Measurements from ENCODE around the gene PDCD4. TPM values are rescaled to one million over a fixed set of nuclear protein-coding genes. Genes with fewer than 3 reads are reported as not detected.
A peak's percentile ranks its signal among the peaks of the same experiment; 100 is the strongest.

PDCD4 gene
- total RNA-seq, result 10.3 TPM

DNA sequence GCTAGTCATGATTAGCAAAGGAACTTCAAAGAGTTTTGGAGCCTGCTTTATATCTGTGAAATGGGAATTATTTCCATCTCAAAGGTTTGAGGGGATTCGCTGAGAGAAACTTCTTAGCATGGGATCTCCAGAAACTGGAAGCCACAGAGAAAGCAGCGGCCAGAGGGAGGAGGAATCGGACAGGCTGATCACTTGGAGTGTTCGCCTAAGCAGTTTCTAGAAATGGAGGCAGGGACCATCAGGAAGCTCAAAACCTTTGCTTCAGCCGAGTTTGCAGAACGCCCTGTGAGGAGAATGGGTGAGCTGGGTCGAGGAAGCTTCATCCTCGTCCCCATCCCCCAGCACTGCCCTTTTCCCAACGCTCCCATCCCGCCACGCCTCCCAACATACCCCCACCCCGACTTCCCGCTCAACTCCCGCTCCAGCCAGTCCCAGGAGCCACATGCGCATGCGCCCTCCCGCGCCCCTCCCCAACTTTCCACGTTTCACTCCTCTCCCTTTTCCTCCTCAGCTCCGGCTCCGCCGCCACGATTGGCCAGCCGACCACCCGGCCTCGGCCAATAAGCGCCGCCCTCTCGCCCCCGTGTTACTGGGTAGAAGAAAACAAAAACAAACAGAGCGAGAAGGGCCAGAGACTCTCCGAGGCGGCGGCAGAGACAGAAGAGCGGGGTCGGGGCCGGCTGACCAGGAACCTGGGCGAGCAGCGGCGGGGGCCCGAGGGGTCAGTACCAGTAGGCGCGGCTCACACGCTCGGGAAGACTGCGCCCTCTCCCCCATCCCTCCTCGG is at the start of gene PDCD4:
Gene PDCD4, plus strand, starts transcription at position 631 of the 787 bp plus-strand sequence. CDS start 4,100 bp downstream, outside the sequence.
- peak; percentile 99 to 100 for DNase-seq (ENCODE audit: low spot score in 2 of 2)
- intact Hi-C loops (cut with DNase I), result loop anchor here (2.0 to 5.0 kb wide), 4 partner anchors 47 to 124 kb away; partner anchors contain the start of genes BBIP1 and SHOC2
- Histone ChIP-seq H3K9me3 (no peaks in the 10 kb centered on the region), H3K4me1 (peaks cover 16 to 35% of the 10 kb centered on the region in 2 donors), H3K27me3 (no peaks in the 10 kb centered on the region), H3K4me3 (peak within 1 kb of the TSS; percentile 87 to 88), H3K36me3 (no peaks in the 10 kb centered on the region), H3K27ac (peak within 1 kb of the TSS; percentile 97 to 99)
- TF ChIP-seq, protein P1, sequence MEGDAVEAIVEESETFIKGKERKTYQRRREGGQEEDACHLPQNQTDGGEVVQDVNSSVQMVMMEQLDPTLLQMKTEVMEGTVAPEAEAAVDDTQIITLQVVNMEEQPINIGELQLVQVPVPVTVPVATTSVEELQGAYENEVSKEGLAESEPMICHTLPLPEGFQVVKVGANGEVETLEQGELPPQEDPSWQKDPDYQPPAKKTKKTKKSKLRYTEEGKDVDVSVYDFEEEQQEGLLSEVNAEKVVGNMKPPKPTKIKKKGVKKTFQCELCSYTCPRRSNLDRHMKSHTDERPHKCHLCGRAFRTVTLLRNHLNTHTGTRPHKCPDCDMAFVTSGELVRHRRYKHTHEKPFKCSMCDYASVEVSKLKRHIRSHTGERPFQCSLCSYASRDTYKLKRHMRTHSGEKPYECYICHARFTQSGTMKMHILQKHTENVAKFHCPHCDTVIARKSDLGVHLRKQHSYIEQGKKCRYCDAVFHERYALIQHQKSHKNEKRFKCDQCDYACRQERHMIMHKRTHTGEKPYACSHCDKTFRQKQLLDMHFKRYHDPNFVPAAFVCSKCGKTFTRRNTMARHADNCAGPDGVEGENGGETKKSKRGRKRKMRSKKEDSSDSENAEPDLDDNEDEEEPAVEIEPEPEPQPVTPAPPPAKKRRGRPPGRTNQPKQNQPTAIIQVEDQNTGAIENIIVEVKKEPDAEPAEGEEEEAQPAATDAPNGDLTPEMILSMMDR (IDR thresholded peaks at IDR 0.05), result no peak

DNA sequence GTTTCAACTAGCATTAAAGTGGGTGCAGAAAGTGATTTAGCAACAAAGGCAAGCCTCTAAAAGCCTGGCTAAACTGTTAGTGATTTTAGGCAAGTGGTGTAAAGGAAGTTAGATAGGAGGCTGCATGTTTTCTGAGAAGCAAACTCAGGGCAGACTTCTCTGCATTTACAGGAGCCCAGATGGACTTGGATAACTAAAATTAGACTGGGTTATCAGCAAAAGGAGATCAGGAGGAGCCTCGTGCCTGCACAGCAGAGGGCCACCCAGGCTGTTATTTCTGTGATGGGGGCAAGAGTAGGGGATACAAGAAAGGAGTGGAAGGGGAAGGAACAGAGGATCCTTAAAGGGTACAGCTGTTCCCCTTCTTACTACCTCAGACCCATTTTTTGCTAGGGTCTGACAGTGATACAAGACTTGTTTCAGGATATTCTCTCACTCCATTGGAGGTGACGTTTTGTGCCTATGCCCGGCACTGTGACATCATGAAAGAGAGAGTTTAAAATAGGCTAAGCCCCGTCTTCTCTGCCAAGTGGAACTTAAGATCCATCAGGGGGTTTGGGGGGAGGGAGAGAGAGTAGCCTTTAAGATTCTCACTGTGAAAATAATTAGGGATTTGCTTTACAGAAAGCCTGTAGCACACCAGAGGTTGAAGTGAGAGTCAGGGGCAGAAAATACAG is 49.6 kb upstream of the PDCD4 start:
- peaks cover 33 to 61% of the 10 kb centered on the region in 2 donors for H3K4me1 ChIP-seq
- intact Hi-C loops (cut with DNase I), result no loop called here
- TF ChIP-seq, protein P1 (IDR thresholded peaks at IDR 0.05), result no peak
- H3K27me3 ChIP-seq, result no peaks in the 10 kb centered on the region
- no peak overlapping the region for H3K4me3 ChIP-seq
- DNase-seq (ENCODE audit: low spot score in 2 of 2), result no peak
- peak overlapping the region; percentile 86 to 91 for H3K27ac ChIP-seq
- no peaks in the 10 kb centered on the region for H3K36me3 ChIP-seq
- no peaks in the 10 kb centered on the region for H3K9me3 ChIP-seq

DNA sequence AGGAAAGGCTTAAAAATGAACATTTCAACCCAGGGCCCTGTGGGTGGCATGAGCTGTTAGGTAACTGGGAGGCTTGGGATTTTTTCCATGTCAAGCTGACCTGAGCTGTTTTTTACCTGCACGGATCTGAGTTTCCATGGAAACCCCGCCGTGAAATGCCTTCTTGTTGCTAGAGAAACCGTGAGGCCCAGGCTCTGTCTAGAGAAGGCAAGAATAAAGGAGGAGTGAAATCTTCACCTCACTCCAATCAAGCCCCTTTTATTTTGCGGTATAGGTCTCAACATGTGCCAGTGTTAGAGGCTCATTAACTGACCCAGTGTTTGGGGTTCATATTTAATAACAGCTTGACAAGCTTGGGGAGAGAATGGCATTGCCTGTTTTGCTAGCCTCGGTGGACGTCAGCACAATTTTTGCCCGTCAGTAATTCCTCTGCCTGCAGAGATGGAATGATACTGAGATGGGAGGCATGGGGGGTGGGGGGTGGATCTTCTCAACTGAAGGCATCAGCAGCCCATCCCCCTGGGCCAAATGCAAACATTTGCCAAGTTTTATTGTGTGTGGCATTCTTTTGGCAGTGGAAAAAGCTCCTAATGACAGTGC is 48.9 kb upstream of the PDCD4 start:
- Histone ChIP-seq H3K27ac (peak overlapping the region; percentile 86 to 91), H3K4me3 (no peak overlapping the region), H3K36me3 (no peaks in the 10 kb centered on the region), H3K9me3 (no peaks in the 10 kb centered on the region), H3K27me3 (no peaks in the 10 kb centered on the region), H3K4me1 (peaks cover 33 to 64% of the 10 kb centered on the region in 2 donors)
- intact Hi-C loops (cut with DNase I), result no loop called here
- TF ChIP-seq, protein P1 (IDR thresholded peaks at IDR 0.05), result no peak
- DNase-seq (ENCODE audit: low spot score in 2 of 2), result peak in 1 of 2 donors; percentile 61

DNA sequence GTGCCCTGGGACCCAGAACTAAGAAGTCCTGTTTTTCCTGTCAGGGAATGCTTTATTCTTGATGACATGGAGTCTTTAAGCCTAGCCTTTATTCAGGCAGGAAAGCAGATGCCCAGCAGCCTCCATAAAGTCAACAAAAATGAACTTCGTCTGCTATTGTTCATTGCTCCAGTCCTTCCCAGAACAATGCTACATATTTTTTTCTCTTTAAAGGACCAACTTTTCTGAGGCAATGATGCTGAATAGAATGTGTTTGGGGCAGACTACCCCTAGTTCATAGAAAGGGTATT is 47.6 kb upstream of the PDCD4 start:
- TF ChIP-seq, protein P1 (IDR thresholded peaks at IDR 0.05), result no peak
- no peaks in the 10 kb centered on the region for H3K27me3 ChIP-seq
- no peaks in the 10 kb centered on the region for H3K9me3 ChIP-seq
- H3K4me3 ChIP-seq, result no peak overlapping the region
- H3K4me1 ChIP-seq, result peaks cover 32 to 64% of the 10 kb centered on the region in 2 donors
- no peak for DNase-seq (ENCODE audit: low spot score in 2 of 2)
- no peaks in the 10 kb centered on the region for H3K36me3 ChIP-seq
- intact Hi-C loops (cut with DNase I), result no loop called here
- peak overlapping the region; percentile 86 to 91 for H3K27ac ChIP-seq

DNA sequence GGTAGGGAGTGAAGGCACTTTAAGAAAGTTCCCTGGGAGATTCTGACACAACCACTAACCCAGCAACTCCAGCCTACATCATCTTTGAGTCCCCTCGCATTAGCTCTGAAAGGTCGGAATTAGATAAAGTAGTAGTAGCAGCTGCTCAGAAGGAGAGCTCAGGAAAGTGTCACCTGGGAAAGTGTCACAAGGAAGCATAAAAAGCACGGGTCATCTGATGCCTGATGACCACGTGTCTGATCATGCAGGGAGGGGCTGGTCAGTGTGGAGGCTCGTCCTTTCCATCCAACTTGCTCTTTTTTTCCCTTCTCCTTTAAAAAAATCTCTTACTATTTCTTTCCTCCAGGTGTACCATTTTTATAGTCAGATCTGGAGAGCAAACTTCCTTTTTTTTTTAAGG is 47.1 kb upstream of the PDCD4 start:
- Histone ChIP-seq H3K9me3 (no peaks in the 10 kb centered on the region), H3K4me1 (peaks cover 29 to 58% of the 10 kb centered on the region in 2 donors), H3K4me3 (no peak overlapping the region), H3K27ac (peak overlapping the region; percentile 86 to 91), H3K27me3 (no peaks in the 10 kb centered on the region), H3K36me3 (no peaks in the 10 kb centered on the region)
- no peak for DNase-seq (ENCODE audit: low spot score in 2 of 2)
- TF ChIP-seq, protein P1 (IDR thresholded peaks at IDR 0.05), result no peak
- intact Hi-C loops (cut with DNase I), result no loop called here

Data from ascending aorta (tissue), 2 donors.